H1 (cell line): ENCODE results near the gene TENT4B. TPM values are rescaled to one million over a fixed set of nuclear protein-coding genes. Genes with fewer than 3 reads are reported as not detected.

Experiments used
- CTCF ChIA-PET: fragments of 300-600 bp; sonication (Branson Sonifier 250); formaldehyde crosslinking; loops from one replicate; lab custom pipeline; 2021; ENCODE audit not compliant: partially characterized antibody; lab: Charles Lee
- POLR2A ChIA-PET: fragments of 300-600 bp; sonication (Branson Sonifier 250); formaldehyde crosslinking; loops from one replicate; lab custom pipeline; 2021; ENCODE audit warnings: inconsistent platforms; ENCODE audit not compliant: partially characterized antibody; lab: Charles Lee
- DNase-seq, 2 experiments: peaks; one replicate each; pipeline versions ENCODE4 v3.0.0 to v3.0.0-alpha.2; 2010 to 2022; ENCODE audit warnings: low spot score in 2 of 2, low read depth in 1 of 2, mixed read lengths in 1 of 2
- FAIRE-seq: peaks from 2 replicates; lab custom pipeline; 2011; peaks lifted over from hg19 to GRCh38; lab: Jason Lieb, UNC
- H2AFZ ChIP-seq: 2 replicates; pipeline ENCODE4 v1.8.1; 2012; ENCODE audit warnings: low read length, inconsistent platforms
- H2AK5ac ChIP-seq: 2 replicates; pipeline ENCODE4 v1.6.1; 2013; ENCODE audit warnings: low read depth, low read length
- H2BK120ac ChIP-seq: replicated peaks from 2 replicates; pipeline ENCODE3; 2013; ENCODE audit warnings: low read depth, low read length, inconsistent platforms
- H2BK12ac ChIP-seq: 2 replicates; pipeline ENCODE4 v1.6.1; 2013; ENCODE audit warnings: low read depth, low read length
- H2BK15ac ChIP-seq: 2 replicates; pipeline ENCODE4 v1.6.1; 2013; ENCODE audit warnings: low read length
- H2BK20ac ChIP-seq: 2 replicates; pipeline ENCODE4 v1.6.1; 2013; ENCODE audit warnings: low read length
- H2BK5ac ChIP-seq: 2 replicates; pipeline ENCODE4 v1.6.1; 2013; ENCODE audit warnings: low read depth, low read length
- H3K14ac ChIP-seq: 2 replicates; pipeline ENCODE4 v1.6.1; 2013; ENCODE audit warnings: inconsistent platforms; ENCODE audit not compliant: insufficient read length
- H3K18ac ChIP-seq: 2 replicates; pipeline ENCODE4 v1.6.1; 2013; ENCODE audit warnings: low read length; ENCODE audit errors: extremely low read depth
- H3K23ac ChIP-seq: 2 replicates; pipeline ENCODE4 v1.6.1; 2013; ENCODE audit warnings: inconsistent platforms; ENCODE audit not compliant: insufficient read length
- H3K23me2 ChIP-seq: 2 replicates; pipeline ENCODE4 v1.6.1; 2013; ENCODE audit warnings: low read depth, low read length
- H3K27ac ChIP-seq: 2 replicates; pipeline ENCODE4 v1.6.1; 2011; ENCODE audit warnings: low read depth, low read length, inconsistent platforms
- H3K27me3 ChIP-seq, 4 experiments: replicated peaks in 1 of 4; 1 replicate in 1 of 4; 2 replicates in 3 of 4; pipeline versions ENCODE4 v1.6.1 to v1.8.1; 2011 to 2013; ENCODE audit warnings: low read length in 3 of 4, mild to moderate bottlenecking in 3 of 4, inconsistent platforms in 2 of 4, mixed read lengths in 2 of 4, moderate library complexity in 1 of 4; ENCODE audit not compliant: control insufficient read depth in 3 of 4, insufficient read depth in 3 of 4; ENCODE audit errors: extremely low read depth in 1 of 4
- H3K36me3 ChIP-seq, 4 experiments: 2 replicates each; pipeline versions ENCODE4 v1.6.1 to v1.8.1; 2011 to 2013; ENCODE audit warnings: mild to moderate bottlenecking in 4 of 4, low read length in 3 of 4, moderate library complexity in 2 of 4, control low read depth in 1 of 4, inconsistent platforms in 1 of 4; ENCODE audit not compliant: insufficient read depth in 4 of 4, control insufficient read depth in 2 of 4
- H3K4ac ChIP-seq: replicated peaks from 2 replicates; pipeline ENCODE3; 2013; ENCODE audit warnings: low read length, low read depth, mixed read lengths, inconsistent platforms; ENCODE audit not compliant: insufficient read length
- H3K4me1 ChIP-seq, 4 experiments: replicated peaks in 1 of 4; 1 replicate in 1 of 4; 2 replicates in 3 of 4; pipeline versions ENCODE4 v1.6.1 to v1.8.1; 2011 to 2013; ENCODE audit warnings: low read length in 3 of 4, inconsistent platforms in 2 of 4, mixed read lengths in 1 of 4; ENCODE audit not compliant: insufficient read depth in 4 of 4, control insufficient read depth in 3 of 4
- H3K4me2 ChIP-seq, 2 experiments: 2 replicates each; pipeline versions ENCODE4 v1.6.1 to v1.8.1; 2011 to 2013; ENCODE audit warnings: low read depth in 2 of 2, low read length in 2 of 2, control low read depth in 1 of 2, inconsistent platforms in 1 of 2, mild to moderate bottlenecking in 1 of 2; ENCODE audit not compliant: insufficient read depth in 1 of 2
- H3K4me3 ChIP-seq, 4 experiments: fragments of 200-600, 300-600 bp in 1 of 4; sonication (generic), shearing (Covaris generic), sonication (Bioruptor Twin) in 1 of 4; 2 replicates each; pipeline versions ENCODE4 v1.5.1 to v1.8.1; 2011 to 2016; ENCODE audit warnings: low read length in 4 of 4, low read depth in 3 of 4, control low read depth in 2 of 4, inconsistent platforms in 2 of 4, mild to moderate bottlenecking in 2 of 4, mixed read lengths in 1 of 4, moderate library complexity in 1 of 4; ENCODE audit not compliant: insufficient read depth in 2 of 4; ENCODE audit errors: extremely low read depth in 1 of 4
- H3K56ac ChIP-seq: replicated peaks from 2 replicates; pipeline ENCODE3; 2013; ENCODE audit warnings: low read depth, mild to moderate bottlenecking, mixed read lengths, low read length, inconsistent platforms; ENCODE audit not compliant: insufficient read length
- H3K79me1 ChIP-seq: 2 replicates; pipeline ENCODE4 v1.6.1; 2013; ENCODE audit warnings: low read depth, low read length, control low read depth
- H3K79me2 ChIP-seq, 2 experiments: 2 replicates each; pipeline versions ENCODE4 v1.6.1 to v1.8.1; 2012 to 2013; ENCODE audit warnings: low read length in 2 of 2, mild to moderate bottlenecking in 2 of 2, inconsistent platforms in 1 of 2; ENCODE audit not compliant: insufficient read depth in 2 of 2, control insufficient read depth in 1 of 2
- H3K9ac ChIP-seq, 4 experiments: replicated peaks in 1 of 4; 1 replicate in 1 of 4; 2 replicates in 3 of 4; pipeline versions ENCODE4 v1.6.1 to v1.8.1; 2011 to 2013; ENCODE audit warnings: low read depth in 3 of 4, low read length in 3 of 4, control low read depth in 2 of 4, mild to moderate bottlenecking in 2 of 4, moderate library complexity in 2 of 4, inconsistent platforms in 1 of 4; ENCODE audit errors: extremely low read depth in 1 of 4
- H3K9me3 ChIP-seq, 2 experiments: 2 replicates each; pipeline versions ENCODE4 v1.6.1 to v1.8.1; 2012 to 2013; ENCODE audit warnings: mild to moderate bottlenecking in 2 of 2, moderate library complexity in 2 of 2, control low read depth in 1 of 2, inconsistent platforms in 1 of 2, low read depth in 1 of 2, low read length in 1 of 2, mixed read lengths in 1 of 2; ENCODE audit not compliant: insufficient read depth in 2 of 2
- H4K20me1 ChIP-seq, 2 experiments: replicated peaks in 1 of 2; 2 replicates each; pipeline versions ENCODE3 to v1.8.1; 2011 to 2013; ENCODE audit warnings: inconsistent platforms in 2 of 2, low read length in 2 of 2, mild to moderate bottlenecking in 1 of 2; ENCODE audit not compliant: insufficient read depth in 2 of 2, control insufficient read depth in 1 of 2
- H4K5ac ChIP-seq: 2 replicates; pipeline ENCODE4 v1.6.1; 2013; ENCODE audit warnings: low read length, low read depth, mixed read lengths, inconsistent platforms; ENCODE audit not compliant: insufficient read length
- H4K8ac ChIP-seq: 2 replicates; pipeline ENCODE4 v1.8.0; 2013; ENCODE audit warnings: mild to moderate bottlenecking, moderate library complexity, low read length, inconsistent platforms; ENCODE audit not compliant: insufficient read depth; ENCODE audit errors: extremely low read depth
- H4K91ac ChIP-seq: replicated peaks from 2 replicates; pipeline ENCODE3; 2013; ENCODE audit warnings: low read length, mixed read lengths, inconsistent platforms; ENCODE audit not compliant: insufficient read length
- CBX8 ChIP-seq: fragments of 300-800, 300-1000 bp; sonication (generic); IDR thresholded peaks from 2 replicates; pipeline ENCODE4 v1.7.1; 2016; ENCODE audit warnings: low read depth, low read length, borderline replicate concordance
- EZH2 ChIP-seq: fragments of 200-600 bp; sonication (generic); IDR thresholded peaks from 2 replicates; pipeline ENCODE4 v1.7.1; 2012; ENCODE audit warnings: low read depth, mild to moderate bottlenecking, moderate library complexity, low read length, inconsistent platforms; ENCODE audit not compliant: severe bottlenecking
- KDM4A ChIP-seq: IDR thresholded peaks from one replicate; pipeline ENCODE4 v1.7.1; 2012; ENCODE audit warnings: low read depth, mild to moderate bottlenecking, moderate library complexity, low read length, inconsistent platforms; ENCODE audit not compliant: severe bottlenecking
- SP2 ChIP-seq: IDR thresholded peaks from 2 replicates; pipeline ENCODE4 v1.6.1; 2012; ENCODE audit warnings: mild to moderate bottlenecking, low read length, inconsistent platforms
- WGBS, 2 experiments: shearing (Covaris generic) in 1 of 2; methylation state at CpG; one replicate each; pipeline versions ENCODE4 v1.1.6 to v1.1.7; 2013 to 2015; ENCODE audit warnings: low lambda C conversion rate in 2 of 2, mixed read lengths in 2 of 2, inconsistent platforms in 1 of 2, low coverage in 1 of 2, missing lambda C conversion rate in 1 of 2; ENCODE audit not compliant: insufficient replicate concordance in 2 of 2, insufficient coverage in 1 of 2, insufficient read length in 1 of 2; ENCODE audit errors: extremely low coverage in 1 of 2, missing lambda C conversion rate in 1 of 2; 5-methylcytosine and 5-hydroxymethylcytosine counted together
- polyA plus RNA-seq, 7 experiments: library from polyadenylated mRNA; depleted of rRNA in 3 of 7; stranded (reverse) in 5 of 7; unstranded in 2 of 7; fragments of >200 nt in 5 of 7; fragments of 200-250 nt in 2 of 7; gene quantifications; 1 replicate in 5 of 7; 2 replicates in 1 of 7; 4 replicates in 1 of 7; pipeline versions ENCODE4 v1.2.1 to v1.2.3, GENCODE V29; 2011 to 2013; ENCODE audit warnings: missing spikeins in 2 of 7, mixed read lengths in 2 of 7
- total RNA-seq: library from RNA; stranded (reverse); fragmentation: NEBNext Ultra II Directional; extraction: Animal tissue kit (Norgen Biotek cat#: 25700); gene quantifications from 2 replicates; pipeline ENCODE4 v1.2.1, GENCODE V29; 2021
- TF ChIP-seq, protein P1 (sequence below): IDR thresholded peaks from 2 replicates; pipeline ENCODE4 v1.6.1; 2012; ENCODE audit warnings: inconsistent platforms

Gene TENT4B
- total and polyA plus RNA-seq, 2 of the 8 experiments (the other 6 are each of a cell fraction or from before 2014, with no cell fraction given) = 4.2 to 15.7 TPM

- H2BK12ac ChIP-seq = 0 out of 2 replicates have a peak overlapping the region, but pooled peaks have one; percentile 27
- H3K36me3 ChIP-seq = no peaks in the 10 kb centered on the region
- CTCF ChIA-PET = interaction anchor here (1.1 to 2.2 kb wide), 2 partner anchors 10 to 56 kb away, joined by 3 to 6 read pairs; no protein-coding TSS in a partner anchor
- H3K9me3 ChIP-seq = no peaks in the 10 kb centered on the region
- WGBS, 2 experiments = 11% methylated on average over 19 of the region's 74 CpGs; no CpG with 5 or more reads in 1 of the 2 experiments
- H4K91ac ChIP-seq = no peak overlapping the region
- H3K4me3 ChIP-seq = peak overlapping the region; percentile 43 to 72 (median 48)
- H3K79me2 ChIP-seq = no peaks in the 10 kb centered on the region
- H3K23me2 ChIP-seq = peaks cover 5% of the 10 kb centered on the region; the same call in 1 of the 2 replicates
- no peak overlapping the region for H2BK120ac ChIP-seq
- DNase-seq (no peak), FAIRE-seq (no peak)
- no peak overlapping the region for H2BK15ac ChIP-seq
- H2BK5ac ChIP-seq = no peak overlapping the region
- H3K79me1 ChIP-seq = no peaks in the 10 kb centered on the region
- H3K4me1 ChIP-seq = peaks cover 0 to 22% (median 6%) of the 10 kb centered on the region in 4 experiments; a peak in 5 of 7 replicates
- H3K9ac ChIP-seq = no peak overlapping the region
- H3K4me2 ChIP-seq = peak overlapping the region; percentile 60 to 80
- H3K27me3 ChIP-seq = peaks cover 0 to 24% (median 14%) of the 10 kb centered on the region in 4 experiments; a peak in 6 of 7 replicates
- H3K23ac ChIP-seq = no peak overlapping the region
- peak overlapping the region; percentile 36 for H3K56ac ChIP-seq
- no peak overlapping the region for H2AFZ ChIP-seq
- no peaks in the 10 kb centered on the region for H4K20me1 ChIP-seq
- H3K27ac ChIP-seq = no peak overlapping the region
- H3K4ac ChIP-seq = no peak overlapping the region
- H4K5ac ChIP-seq = no peak overlapping the region
- no peak overlapping the region for H2BK20ac ChIP-seq
- no peak overlapping the region for H3K18ac ChIP-seq
- H3K14ac ChIP-seq = no peak overlapping the region
- TF ChIP-seq, protein P1, sequence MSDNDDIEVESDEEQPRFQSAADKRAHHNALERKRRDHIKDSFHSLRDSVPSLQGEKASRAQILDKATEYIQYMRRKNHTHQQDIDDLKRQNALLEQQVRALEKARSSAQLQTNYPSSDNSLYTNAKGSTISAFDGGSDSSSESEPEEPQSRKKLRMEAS = peak; percentile 68
- TF ChIP-seq EZH2 = peak; percentile 1
- TF ChIP-seq KDM4A = peak; percentile 39
- no peak for TF ChIP-seq SP2
- TF ChIP-seq CBX8 = no peak
- peak overlapping the region; percentile 66; the same call in 1 of the 2 replicates for H4K8ac ChIP-seq
- no peak overlapping the region for H2AK5ac ChIP-seq
- POLR2A ChIA-PET = interaction anchor here (0.8 to 1.5 kb wide), 5 partner anchors 9 to 220 kb away, joined by 3 to 4 read pairs (median 3); partner anchors contain the start of gene CNEP1R1
These were observed 92.6 kb downstream of the TENT4B start for GRCh38 chr16:50245417-50246298.
